Stimulated activated naive CD8-positive, alpha-beta T cell treated with anti-CD3 and anti-CD28 coated beads, Interleukin-15, Interleukin-2, amounts not matched to agents 100 U/mL and 50 U/mL, for 24 hours (primary cell): ENCODE measurements around the gene USP12.
A peak's percentile ranks its signal among the peaks of the same experiment; 100 is the strongest.

ENCODE experiments used
- ATAC-seq: fragments of 150-1000 bp; cut with Tn5 transposase; one replicate; pipeline ENCODE4 v1.10.0; 2021
- DNase-seq: peaks from one replicate; pipeline ENCODE4 v3.0.0; 2021

Gene USP12

DNA sequence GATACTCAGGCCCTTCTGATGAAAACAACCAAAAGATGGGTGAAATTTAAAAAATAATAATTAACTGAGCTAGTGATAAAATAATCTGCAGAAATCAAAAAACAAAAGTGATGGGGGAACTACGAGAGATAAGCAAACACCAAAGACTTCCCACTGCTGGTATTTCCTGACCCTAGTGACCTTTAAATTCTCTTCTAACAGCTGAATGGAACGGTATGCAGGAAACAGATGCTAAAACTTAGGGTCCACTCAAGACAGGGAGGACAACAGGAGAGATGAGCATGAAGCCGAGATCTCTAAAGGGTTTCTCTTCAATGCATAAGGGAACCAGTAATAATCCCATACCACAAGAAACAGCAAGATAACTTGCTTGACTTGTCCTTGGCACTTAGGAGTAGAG is 50.8 kb downstream of the USP12 start:
- no peak for DNase-seq
- no peak for ATAC-seq

GRCh38 chr13:27120011-27120410 is 51.6 kb downstream of the USP12 start:
- DNase-seq (no peak), ATAC-seq (no peak)

DNA sequence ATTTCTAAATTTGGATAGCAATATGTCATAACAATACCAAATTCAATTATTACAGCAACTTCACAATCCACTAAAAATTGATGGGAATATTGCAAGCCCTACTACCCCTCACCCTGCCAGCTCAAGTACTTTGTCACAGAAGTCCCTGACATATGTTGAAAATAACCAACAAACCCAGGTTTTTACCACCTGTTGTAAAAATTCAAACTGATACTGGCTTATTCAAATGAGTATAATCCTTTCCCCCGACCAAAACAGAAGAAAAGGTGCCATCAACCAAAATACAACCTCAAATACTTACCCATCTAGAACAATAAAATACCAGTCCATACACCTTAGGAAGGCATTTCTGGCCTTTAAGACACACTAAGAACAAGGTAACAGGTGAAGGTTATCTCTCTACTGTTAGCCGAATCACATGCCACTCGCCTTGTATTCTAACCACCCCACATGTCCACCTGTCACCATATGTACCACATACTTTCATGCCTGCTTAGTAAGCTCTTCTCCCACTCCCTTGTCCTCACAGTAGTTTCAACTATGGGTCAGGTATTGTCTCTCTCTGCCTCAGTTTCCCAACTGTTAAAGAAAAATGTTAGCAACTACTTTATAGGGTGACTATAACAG is 53.1 kb downstream of the USP12 start:
- no peak for DNase-seq
- no peak for ATAC-seq

- ATAC-seq (no peak), DNase-seq (no peak)
These were observed 53.7 kb downstream of the USP12 start for GRCh38 chr13:27117952-27118351.

- DNase-seq = no peak
- ATAC-seq = no peak
These were observed 54.5 kb downstream of the USP12 start for GRCh38 chr13:27117158-27117557.

- DNase-seq = no peak
- no peak for ATAC-seq
These were observed 58.2 kb downstream of the USP12 start for GRCh38 chr13:27113436-27113835.

DNA sequence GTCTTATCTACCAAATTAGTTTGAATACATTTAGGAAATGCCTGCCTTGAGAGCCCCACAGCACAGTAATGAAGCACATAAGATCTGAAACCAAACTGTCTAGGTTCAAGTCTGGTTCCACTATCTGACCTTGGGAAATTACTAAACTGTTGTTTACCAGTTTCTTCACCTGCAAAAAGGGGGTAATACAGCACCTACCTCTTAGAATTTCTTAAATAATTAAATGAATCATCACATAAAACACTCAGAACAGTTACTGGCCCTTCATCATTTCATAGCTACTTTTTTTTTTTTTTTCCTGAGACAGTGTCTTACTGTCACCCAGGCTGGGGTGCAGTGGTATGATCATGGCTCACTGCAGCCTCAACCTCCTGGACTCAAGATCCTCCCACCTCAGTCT is 59.6 kb downstream of the USP12 start:
- ATAC-seq (peak; percentile 52), DNase-seq (no peak)

GRCh38 chr13:27110056-27110746 is 61.4 kb downstream of the USP12 start:
- DNase-seq = no peak

DNA sequence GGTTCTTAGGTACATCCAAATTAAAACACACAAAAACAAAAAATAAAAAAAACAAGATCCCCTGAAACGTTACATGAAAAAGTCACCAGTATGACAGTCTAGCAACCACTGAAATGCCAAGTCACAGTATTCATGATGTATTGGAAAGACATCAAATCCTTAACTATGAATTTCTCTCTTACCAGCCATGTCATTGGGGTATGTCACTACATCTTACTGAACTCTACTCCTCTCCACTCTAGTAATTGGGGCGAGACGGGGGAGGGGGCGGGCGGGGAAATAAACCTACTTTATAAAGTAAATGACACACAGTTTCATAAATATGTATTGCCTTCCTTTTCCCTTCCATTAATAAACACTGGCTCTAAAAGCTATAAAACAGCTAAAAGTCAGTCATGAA is 65.5 kb downstream of the USP12 start:
- no peak for DNase-seq
- ATAC-seq = no peak

More at GRCh38 chr13:27110056-27110746, 61.4 kb downstream of the USP12 start:
- no peak for ATAC-seq

- DNase-seq = no peak
- ATAC-seq = no peak
These were observed 67.0 kb downstream of the USP12 start for GRCh38 chr13:27104606-27105005.

DNA sequence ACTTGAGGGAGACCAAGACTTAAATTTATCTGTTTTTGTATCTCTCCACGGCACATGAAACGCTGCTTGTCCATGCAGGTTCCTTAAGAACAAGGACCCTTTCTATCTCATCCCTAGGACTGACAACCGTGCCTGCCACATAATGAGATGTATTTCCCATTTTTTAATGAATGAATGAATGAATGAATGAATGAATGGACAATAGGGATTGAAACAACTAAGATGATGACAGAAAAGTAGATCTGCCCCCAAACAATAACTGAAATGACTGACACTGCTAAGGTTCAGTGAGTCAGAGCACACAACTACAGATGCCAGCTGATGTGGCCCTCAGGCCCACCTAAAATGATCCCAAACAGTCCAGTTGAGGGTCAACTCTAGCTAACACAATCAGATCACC is 69.8 kb downstream of the USP12 start:
- DNase-seq (no peak), ATAC-seq (no peak)

GRCh38 chr13:27101289-27101688 is 70.3 kb downstream of the USP12 start:
- ATAC-seq = no peak

GRCh38 chr13:27097691-27098090 is 73.9 kb downstream of the USP12 start:
- DNase-seq (no peak), ATAC-seq (no peak)

More at GRCh38 chr13:27101289-27101688, 70.3 kb downstream of the USP12 start:
- DNase-seq = no peak

- DNase-seq (no peak), ATAC-seq (no peak)
These were observed 80.2 kb downstream of the USP12 start for GRCh38 chr13:27091451-27091850.

GRCh38 chr13:27088619-27089018 is 83.0 kb downstream of the USP12 start:
- ATAC-seq (no peak), DNase-seq (no peak)

GRCh38 chr13:27086599-27087265 is 84.9 kb downstream of the USP12 start:
- DNase-seq (no peak), ATAC-seq (peak; percentile 28)

- DNase-seq (no peak), ATAC-seq (no peak)
These were observed 88.4 kb downstream of the USP12 start for GRCh38 chr13:27083183-27083582.

- ATAC-seq (no peak), DNase-seq (no peak)
These were observed 89.5 kb downstream of the USP12 start for GRCh38 chr13:27081893-27082679.

DNA sequence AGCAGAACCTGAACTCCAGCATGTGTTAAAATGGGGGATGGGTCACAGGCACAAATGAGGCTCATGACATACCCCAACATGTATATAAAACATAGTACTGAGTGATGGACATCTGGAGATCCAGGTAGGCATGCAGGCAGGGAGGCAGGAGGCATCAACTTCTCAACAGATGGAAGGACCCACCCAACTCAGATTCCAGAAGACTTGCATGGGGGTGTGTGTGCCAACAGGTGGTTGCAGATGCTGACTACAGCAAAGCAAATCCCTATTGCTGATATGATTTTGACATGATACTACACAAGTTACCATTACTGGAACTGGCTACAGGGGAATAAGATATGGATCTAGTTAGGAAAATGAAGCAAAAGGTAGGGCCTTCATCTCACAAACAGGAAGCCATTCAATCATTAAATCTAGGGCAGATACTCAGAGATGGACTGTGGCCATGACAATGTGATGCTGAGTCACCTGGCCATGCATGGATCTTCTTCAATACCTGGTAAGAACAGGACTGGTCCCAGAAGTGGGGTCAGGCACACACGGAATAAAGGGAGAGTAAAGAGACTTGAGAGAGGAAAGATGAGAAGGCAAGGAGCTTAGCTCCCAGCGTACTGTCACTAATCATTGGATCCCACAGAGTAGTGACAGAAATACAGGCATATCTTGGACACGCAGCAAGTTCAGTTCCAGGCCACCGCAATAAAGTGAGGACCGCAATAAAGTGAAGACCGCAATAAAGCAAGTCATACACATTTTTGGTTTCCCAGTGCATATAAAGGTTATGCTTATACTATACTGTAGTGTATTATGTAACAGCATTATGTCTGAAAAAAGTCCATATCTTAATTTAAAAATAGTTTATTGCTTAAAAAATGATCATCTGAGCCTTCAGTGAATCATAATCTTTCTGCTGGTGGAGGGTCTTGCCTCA is 91.3 kb downstream of the USP12 start:
- ATAC-seq (no peak), DNase-seq (no peak)

DNA sequence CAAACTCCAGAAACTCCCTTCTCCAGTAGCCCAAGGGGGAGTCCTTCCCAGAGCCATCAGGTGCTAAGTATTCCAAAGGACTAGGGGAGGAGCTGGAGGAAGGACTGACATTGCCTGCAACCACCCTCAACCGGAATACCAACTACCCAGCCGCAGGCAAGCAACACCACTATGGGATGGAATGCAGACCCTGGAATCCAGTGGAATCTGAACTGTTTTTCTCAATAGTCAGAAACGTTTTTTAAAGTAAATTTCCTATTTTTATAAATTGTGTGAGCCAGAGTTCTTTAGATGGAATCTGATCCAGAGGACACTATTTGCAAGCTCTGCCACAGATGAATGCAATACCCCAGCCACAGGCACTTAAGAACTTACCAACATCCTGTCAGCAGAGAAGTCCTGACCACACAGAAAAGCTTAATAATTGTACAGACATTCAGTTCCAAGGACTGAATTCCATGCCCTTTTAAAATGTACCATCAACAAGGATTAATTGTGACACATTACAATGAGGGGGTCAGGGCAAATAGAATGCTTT is 92.1 kb downstream of the USP12 start:
- ATAC-seq (no peak), DNase-seq (no peak)

DNA sequence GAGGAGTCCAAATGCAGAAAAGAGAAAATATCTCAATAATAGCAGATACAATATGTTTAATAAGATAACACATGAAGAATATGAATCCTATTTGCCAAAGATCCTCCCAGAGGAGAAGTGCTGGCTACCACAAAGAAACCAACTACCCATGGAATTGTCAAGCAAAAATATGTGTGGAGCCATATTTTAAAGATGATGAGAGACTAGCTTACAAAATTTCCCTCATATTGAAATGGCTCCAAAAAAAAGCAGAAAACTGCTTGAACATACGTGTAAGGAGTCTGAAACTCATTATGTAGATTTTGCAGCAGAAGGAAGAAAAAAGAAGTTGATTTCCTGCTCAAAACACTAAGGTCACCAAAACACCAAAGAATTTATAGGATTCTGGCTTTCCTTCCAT is 94.2 kb downstream of the USP12 start:
- DNase-seq = no peak
- no peak for ATAC-seq
